Activated CD8-positive, alpha-beta memory T cell treated with anti-CD3 and anti-CD28 coated beads for 24 hours (primary cell): ENCODE results near the gene CAPN3.

Source experiments
- DNase-seq: peaks from one replicate; pipeline ENCODE4 v3.0.0-alpha.2; 2020

CAPN3 gene

DNA sequence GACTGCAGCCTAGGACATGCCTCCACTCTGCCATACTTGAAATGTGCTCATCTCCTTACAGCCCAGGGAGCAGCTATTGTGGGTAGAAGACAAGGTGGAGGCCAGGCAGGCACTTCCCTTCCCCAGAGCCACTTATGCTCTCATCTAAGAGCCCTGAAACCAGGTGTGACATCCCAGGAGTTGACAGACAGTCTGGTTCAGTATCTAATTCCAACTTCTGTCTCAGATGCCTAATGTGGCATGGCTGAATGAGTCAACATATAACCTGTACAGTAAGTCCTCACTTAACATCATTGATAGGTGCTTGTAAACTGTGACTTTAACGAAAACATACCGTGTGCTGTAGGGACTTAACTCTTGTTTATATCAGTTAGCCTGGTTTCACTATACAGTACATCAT lies 1.2 kb upstream of the CAPN3 start:
- DNase-seq, result no peak

DNA sequence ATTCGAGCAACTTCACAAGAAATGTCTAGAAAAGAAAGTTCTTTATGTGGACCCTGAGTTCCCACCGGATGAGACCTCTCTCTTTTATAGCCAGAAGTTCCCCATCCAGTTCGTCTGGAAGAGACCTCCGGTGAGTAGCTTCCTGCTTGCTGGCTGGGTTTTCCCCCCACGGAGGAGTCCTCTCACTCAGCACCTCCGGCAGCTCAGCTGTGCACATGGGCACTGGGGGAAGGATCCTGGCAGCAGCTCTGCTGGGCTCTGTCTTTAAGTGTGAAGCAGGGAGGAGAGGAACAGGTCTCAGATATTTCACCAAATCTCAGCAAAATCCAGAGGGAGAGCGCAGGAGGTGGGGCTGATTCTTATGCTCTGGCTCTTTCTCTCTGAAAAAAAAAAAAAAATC lies 684 bp downstream of the CAPN3 start:
- DNase-seq, result no peak

GRCh38 chr15:42360535-42361112 lies 1.3 kb downstream of the CAPN3 start:
- DNase-seq, result no peak

- DNase-seq, result no peak
Observed at GRCh38 chr15:42363487-42363886, 4.2 kb downstream of the CAPN3 start.

GRCh38 chr15:42363942-42364341 lies 4.6 kb downstream of the CAPN3 start:
- DNase-seq, result no peak

DNA sequence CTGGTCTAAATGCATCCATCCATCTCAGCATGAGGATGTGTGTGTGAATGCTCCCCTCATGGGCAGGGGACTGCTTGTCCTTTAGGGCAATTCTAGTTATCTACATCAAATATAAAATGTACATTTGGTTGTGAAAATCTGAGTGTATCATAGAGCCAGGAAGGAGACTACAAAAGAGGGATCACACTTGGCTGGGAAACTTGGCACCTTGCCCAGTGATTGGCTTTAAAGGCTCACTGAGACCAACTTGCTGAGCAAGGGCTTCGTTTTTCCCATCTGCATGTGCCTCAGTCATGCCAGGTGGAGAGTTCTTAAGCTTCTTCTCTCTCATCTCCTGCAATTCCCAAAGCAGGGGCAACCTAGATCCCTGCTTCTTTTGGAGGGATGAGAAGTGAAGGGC lies 5.2 kb downstream of the CAPN3 start:
- no peak for DNase-seq

GRCh38 chr15:42365921-42366550 lies 6.7 kb downstream of the CAPN3 start:
- no peak for DNase-seq

GRCh38 chr15:42367041-42367440 lies 7.7 kb downstream of the CAPN3 start:
- DNase-seq, result no peak

DNA sequence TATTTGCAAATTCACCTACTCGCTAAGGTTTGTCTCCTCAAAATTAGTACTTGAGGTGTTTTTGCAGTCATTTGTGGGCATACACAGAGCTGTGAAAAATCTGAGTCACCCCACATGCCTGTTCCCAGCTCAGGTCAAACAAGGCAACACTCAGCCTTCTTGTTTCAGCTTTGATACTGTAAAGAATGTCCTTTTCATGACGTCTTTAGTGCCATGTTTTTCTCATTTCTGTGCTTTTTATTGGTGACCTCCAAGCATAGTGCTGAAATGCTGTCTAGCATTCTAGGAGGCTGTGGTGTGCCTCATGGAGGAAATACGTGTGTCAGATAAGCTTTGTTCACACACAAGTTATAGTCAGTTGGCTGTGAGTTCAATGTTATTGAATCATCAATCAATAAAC lies 8.8 kb downstream of the CAPN3 start:
- no peak for DNase-seq

- DNase-seq, result peak; percentile 33
Observed at GRCh38 chr15:42371096-42371495, 11.8 kb downstream of the CAPN3 start.

GRCh38 chr15:42373274-42373673 lies 14.0 kb downstream of the CAPN3 start:
- peak; percentile 38 for DNase-seq

DNA sequence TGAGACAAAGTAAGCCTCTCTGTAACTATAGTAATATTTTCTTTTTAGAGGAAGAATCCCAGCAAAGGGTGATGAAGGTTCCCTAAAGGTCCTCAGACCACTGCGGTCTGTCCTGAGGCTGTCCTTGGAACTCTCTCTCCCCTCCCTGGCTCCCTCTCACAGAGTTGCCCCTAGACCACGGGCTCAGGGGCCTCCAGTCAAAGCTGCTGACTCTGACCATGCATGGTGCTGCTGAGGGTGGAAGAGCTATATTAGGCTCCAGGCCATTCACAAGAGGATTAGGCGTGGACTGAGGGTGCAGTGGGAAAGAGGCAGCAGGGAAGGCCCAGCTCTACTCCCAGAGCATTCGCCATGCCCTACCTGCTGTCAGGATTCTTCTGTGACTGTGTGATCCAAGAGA lies 14.6 kb downstream of the CAPN3 start:
- no peak for DNase-seq

DNA sequence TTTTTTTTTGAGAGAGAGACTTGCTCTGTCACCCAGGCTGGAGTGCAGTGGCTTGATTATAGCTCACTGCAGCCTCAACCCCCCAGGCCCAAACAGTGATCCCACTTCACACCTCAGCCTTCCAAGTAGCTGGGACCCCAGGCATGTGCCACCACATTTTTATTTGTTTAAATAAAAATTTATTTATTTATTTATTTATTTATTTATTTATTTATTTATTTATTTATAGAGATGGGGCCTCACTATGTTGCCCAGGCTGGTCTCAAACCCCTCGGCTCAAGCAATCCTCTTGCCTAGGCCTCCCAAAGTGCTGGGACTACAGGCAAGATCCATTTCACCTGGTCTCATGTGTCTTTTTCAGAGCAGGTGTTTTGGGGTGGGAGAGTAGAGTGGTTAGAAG lies 15.5 kb downstream of the CAPN3 start:
- DNase-seq, result no peak

DNA sequence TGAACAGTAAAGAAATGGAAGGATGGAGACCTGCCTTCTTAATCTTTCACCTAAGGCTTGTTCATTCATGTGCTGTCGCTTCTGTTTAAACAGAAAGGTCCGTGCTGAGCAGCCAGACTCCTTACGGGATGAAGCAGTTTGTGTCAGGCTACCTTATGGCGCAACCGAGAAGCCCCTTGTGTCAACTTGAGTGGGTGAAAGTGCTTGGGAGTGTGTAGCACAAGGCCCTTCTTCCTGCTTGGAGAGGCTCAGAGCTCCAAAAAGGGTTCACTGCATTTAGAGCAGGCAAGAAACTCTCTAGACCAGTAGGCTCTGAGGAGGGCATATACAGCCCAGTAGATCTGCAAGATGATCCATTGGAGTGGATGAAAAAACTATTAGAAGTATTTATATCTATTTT lies 16.0 kb downstream of the CAPN3 start:
- DNase-seq, result peak; percentile 17

DNA sequence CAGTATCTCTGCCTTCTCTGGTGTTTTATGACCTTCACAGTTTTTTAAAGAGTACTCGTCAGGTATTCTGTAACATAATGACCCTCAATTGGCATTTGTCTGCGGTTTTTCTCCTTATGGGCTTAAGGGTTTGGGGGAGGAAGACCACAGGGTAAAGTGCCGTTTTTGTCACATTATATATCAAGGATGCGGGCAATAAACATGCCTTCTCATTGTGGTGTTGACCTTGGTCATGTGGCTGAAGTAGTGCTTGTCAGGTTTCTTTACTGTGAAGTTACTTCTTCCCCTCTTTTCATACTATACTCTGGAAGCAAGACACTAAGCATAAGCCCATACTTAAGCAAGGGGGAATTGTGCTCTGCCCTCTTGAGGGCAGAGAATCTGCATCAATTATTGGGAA lies 16.6 kb downstream of the CAPN3 start:
- DNase-seq, result no peak

DNA sequence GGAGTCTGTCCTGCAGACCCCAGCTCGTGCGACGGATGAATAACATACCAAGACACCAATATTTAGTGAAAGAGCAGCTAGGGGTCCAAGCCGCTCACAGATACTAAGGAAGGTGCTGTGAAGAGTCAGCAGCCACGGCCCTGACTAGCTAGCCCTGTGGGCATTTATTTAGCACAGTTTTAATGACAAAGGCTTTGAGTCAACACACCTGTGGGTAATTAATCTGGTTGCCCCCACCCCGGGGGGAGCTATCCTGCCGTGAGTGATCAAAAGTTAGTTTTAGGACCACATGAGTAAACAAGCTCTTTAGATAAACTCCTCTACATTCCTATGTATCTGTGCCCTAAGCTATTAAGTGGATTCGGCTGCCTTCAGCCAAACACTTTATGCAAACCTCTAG lies 18.7 kb downstream of the CAPN3 start:
- peak; percentile 13 for DNase-seq

GRCh38 chr15:42384597-42384996 lies 25.3 kb downstream of the CAPN3 start:
- DNase-seq, result no peak

DNA sequence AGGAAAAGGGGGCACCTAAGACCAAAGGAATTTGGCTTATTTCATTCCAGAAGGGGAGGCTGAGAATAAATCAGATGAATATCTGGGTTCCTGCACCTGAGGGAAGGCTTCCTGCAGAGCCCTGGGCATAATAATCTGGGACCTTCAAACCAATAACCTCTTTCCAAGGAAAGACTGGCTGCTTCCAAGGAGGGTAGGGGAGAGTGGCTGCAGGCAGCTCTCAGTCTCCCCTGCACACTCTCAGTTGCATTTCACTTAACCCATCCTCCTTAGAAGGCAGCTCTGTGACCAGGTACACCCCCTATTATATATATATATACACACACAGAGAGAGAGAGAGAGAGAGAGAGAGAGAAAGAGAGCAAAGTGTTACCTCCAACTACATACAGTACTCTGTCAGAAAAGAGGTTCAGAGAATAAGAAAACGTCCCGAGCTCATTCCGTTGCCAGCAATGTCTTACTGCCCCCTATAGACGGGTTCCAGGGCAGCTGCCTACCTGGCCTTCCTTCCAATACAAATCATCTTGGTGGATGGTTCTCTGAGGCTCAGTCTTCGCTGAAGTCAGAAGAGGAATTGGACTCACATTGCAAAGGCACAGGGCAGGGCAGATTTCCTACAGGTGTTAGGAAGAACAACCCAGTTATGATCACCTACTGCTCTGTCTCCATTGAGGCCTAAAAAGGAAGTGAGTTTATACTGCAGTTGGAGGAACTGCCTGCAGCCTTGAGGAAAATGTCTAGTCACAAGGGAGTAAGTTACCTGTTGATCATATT lies 26.1 kb downstream of the CAPN3 start:
- no peak for DNase-seq

GRCh38 chr15:42385980-42386700 lies 26.8 kb downstream of the CAPN3 start:
- no peak for DNase-seq

DNA sequence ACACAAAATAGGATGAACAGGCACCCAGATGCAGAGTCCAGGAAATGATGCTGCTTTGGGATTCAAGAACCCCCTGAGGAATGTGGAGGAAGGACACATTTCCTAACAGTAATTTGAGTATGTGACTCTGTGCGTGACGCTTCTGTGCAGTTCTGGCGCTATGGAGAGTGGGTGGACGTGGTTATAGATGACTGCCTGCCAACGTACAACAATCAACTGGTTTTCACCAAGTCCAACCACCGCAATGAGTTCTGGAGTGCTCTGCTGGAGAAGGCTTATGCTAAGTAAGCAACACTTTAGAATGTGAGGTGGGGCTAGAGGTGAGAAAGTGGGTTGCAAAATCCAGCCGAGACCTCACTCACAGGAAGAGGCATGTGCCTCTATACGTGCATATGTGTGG lies 28.3 kb downstream of the CAPN3 start:
- no peak for DNase-seq

DNA sequence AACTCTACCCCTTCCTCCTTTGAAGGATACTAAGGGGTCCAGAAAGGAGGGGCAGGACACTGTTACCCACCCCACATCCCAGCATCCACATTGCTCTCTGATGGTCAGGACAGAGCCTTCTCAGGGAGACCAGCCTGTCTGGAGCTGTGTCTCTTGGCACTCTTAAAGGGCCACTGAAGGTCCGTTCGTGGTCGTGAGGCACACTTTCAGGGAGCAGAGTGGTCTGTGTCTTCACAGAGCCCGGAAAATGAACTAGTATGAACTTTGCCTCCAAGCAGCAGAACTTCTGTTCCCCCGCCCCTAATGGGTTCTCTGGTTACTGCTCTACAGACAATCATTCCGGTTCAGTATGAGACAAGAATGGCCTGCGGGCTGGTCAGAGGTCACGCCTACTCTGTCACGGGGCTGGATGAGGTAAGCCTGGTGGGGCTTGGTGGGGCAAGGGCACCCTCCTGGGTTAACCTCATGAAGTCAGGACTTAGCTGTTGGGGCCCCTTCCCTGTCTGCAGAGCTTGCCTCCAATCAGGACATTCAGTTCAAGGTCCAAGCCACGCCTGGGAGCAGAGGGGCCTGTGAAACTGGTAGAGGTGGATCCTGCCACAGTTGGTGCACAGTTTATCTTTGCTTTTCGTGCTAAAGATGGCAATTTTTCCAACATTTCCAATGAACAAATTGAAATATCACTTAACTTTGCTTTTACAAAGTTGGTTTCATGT lies 33.2 kb downstream of the CAPN3 start:
- no peak for DNase-seq

- DNase-seq, result no peak
Observed at GRCh38 chr15:42394106-42394505, 34.8 kb downstream of the CAPN3 start.

- DNase-seq, result no peak
Observed at GRCh38 chr15:42395838-42396237, 36.5 kb downstream of the CAPN3 start.
